ENCODE measurements around the gene TP53RK.

TP53RK gene

GRCh38 chr20:46689082-46689753 is at the start of gene TP53RK:
Gene TP53RK (minus strand): TSS chr20:46689444. CDS start chr20:46689414, 30 bp downstream.
- peak; percentile 96 for DNase-seq

- DNase-seq = no peak
Observed at GRCh38 chr20:46735436-46735835, 46.2 kb upstream of the TP53RK start.

- DNase-seq = no peak
Observed at GRCh38 chr20:46731770-46732169, 42.5 kb upstream of the TP53RK start.

GRCh38 chr20:46725186-46726165 is 36.2 kb upstream of the TP53RK start:
- DNase-seq = no peak

- DNase-seq = no peak
Observed at GRCh38 chr20:46724343-46724959, 35.2 kb upstream of the TP53RK start.

GRCh38 chr20:46723039-46723438 is 33.8 kb upstream of the TP53RK start:
- no peak for DNase-seq

- no peak for DNase-seq
Observed at GRCh38 chr20:46722450-46722849, 33.2 kb upstream of the TP53RK start.

- DNase-seq = no peak
Observed at GRCh38 chr20:46721476-46721875, 32.2 kb upstream of the TP53RK start.

GRCh38 chr20:46720776-46721425 is 31.7 kb upstream of the TP53RK start:
- DNase-seq = no peak

- DNase-seq = no peak
Observed at GRCh38 chr20:46720019-46720418, 30.8 kb upstream of the TP53RK start.

GRCh38 chr20:46717818-46718541 is 28.7 kb upstream of the TP53RK start:
- no peak for DNase-seq

GRCh38 chr20:46715292-46715756 is 26.1 kb upstream of the TP53RK start:
- DNase-seq = no peak

- DNase-seq = no peak
Observed at GRCh38 chr20:46713957-46714834, 25.0 kb upstream of the TP53RK start.

- no peak for DNase-seq
Observed at GRCh38 chr20:46712056-46712636, 22.9 kb upstream of the TP53RK start.

- no peak for DNase-seq
Observed at GRCh38 chr20:46710153-46710913, 21.1 kb upstream of the TP53RK start.

- peak; percentile 29 for DNase-seq
Observed at GRCh38 chr20:46709459-46710152, 20.4 kb upstream of the TP53RK start, which contains the start of gene SLC2A10. Gene SLC2A10 (plus strand): TSS chr20:46709649. CDS start chr20:46709737, 88 bp downstream.

GRCh38 chr20:46709055-46709458 is 19.8 kb upstream of the TP53RK start:
- no peak for DNase-seq

GRCh38 chr20:46708172-46708860 is 19.1 kb upstream of the TP53RK start:
- DNase-seq = peak; percentile 42
